WTC11 (cell line): ENCODE measurements around the gene ZNF283.

Experiments used
- FOXJ3 ChIP-seq: sonication (generic); formaldehyde crosslinking; IDR thresholded peaks from 2 replicates; pipeline ENCODE4 v1.9.0; 2021; ENCODE audit warnings: missing genetic modification reagents, mild to moderate bottlenecking, borderline replicate concordance
- NR3C1 ChIP-seq: sonication (generic); formaldehyde crosslinking; conservative IDR thresholded peaks from 2 replicates; pipeline ENCODE4 v1.8.1; 2023; ENCODE audit warnings: low read depth, mild to moderate bottlenecking, missing genetic modification reagents
- SMAD4 ChIP-seq: sonication (generic); formaldehyde crosslinking; IDR thresholded peaks from 2 replicates; pipeline ENCODE4 v1.8.0; 2022; ENCODE audit warnings: mild to moderate bottlenecking, missing genetic modification reagents
- SP1 ChIP-seq: sonication (generic); formaldehyde crosslinking; conservative IDR thresholded peaks from 2 replicates; pipeline ENCODE4 v1.8.1; 2022; ENCODE audit warnings: missing genetic modification reagents
- ZBTB21 ChIP-seq: sonication (generic); formaldehyde crosslinking; IDR thresholded peaks from 2 replicates; pipeline ENCODE4 v1.8.1; 2023; ENCODE audit warnings: mild to moderate bottlenecking, missing genetic modification reagents, borderline replicate concordance
- ZNF263 ChIP-seq: sonication (generic); formaldehyde crosslinking; IDR thresholded peaks from 2 replicates; pipeline ENCODE4 v1.8.1; 2022; ENCODE audit warnings: low read depth, mild to moderate bottlenecking, moderate library complexity, missing genetic modification reagents
- TF ChIP-seq, protein P1 (sequence below): fragments of 200-600 bp; IDR thresholded peaks from 2 replicates; pipeline ENCODE4 v1.8.0; 2022; ENCODE audit warnings: antibody characterized with exemption
- TF ChIP-seq, protein P2 (sequence below): sonication (generic); formaldehyde crosslinking; IDR thresholded peaks from 2 replicates; pipeline ENCODE4 v1.8.1; 2023; ENCODE audit warnings: mild to moderate bottlenecking, missing genetic modification reagents, borderline replicate concordance

DNA sequence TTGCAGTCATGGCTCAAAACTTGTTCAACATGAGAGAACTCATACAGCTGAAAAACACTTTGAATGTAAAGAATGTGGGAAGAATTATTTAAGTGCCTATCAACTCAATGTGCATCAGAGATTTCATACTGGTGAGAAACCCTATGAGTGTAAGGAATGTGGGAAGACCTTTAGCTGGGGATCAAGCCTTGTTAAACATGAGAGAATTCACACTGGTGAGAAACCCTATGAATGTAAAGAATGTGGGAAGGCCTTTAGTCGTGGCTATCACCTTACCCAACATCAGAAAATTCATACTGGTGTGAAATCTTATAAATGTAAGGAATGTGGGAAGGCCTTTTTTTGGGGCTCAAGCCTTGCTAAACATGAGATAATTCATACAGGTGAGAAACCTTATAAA is 20.1 kb downstream of the ZNF283 start:
- TF ChIP-seq ZNF263 (CRISPR knock-in tag), result no peak
- TF ChIP-seq, protein P1, sequence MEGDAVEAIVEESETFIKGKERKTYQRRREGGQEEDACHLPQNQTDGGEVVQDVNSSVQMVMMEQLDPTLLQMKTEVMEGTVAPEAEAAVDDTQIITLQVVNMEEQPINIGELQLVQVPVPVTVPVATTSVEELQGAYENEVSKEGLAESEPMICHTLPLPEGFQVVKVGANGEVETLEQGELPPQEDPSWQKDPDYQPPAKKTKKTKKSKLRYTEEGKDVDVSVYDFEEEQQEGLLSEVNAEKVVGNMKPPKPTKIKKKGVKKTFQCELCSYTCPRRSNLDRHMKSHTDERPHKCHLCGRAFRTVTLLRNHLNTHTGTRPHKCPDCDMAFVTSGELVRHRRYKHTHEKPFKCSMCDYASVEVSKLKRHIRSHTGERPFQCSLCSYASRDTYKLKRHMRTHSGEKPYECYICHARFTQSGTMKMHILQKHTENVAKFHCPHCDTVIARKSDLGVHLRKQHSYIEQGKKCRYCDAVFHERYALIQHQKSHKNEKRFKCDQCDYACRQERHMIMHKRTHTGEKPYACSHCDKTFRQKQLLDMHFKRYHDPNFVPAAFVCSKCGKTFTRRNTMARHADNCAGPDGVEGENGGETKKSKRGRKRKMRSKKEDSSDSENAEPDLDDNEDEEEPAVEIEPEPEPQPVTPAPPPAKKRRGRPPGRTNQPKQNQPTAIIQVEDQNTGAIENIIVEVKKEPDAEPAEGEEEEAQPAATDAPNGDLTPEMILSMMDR, result no peak
- TF ChIP-seq SMAD4 (CRISPR knock-in tag), result no peak
- no peak for TF ChIP-seq FOXJ3 (CRISPR knock-in tag)
- TF ChIP-seq SP1 (CRISPR knock-in tag), result no peak
- no peak for TF ChIP-seq NR3C1 (CRISPR knock-in tag)
- TF ChIP-seq, protein P2, sequence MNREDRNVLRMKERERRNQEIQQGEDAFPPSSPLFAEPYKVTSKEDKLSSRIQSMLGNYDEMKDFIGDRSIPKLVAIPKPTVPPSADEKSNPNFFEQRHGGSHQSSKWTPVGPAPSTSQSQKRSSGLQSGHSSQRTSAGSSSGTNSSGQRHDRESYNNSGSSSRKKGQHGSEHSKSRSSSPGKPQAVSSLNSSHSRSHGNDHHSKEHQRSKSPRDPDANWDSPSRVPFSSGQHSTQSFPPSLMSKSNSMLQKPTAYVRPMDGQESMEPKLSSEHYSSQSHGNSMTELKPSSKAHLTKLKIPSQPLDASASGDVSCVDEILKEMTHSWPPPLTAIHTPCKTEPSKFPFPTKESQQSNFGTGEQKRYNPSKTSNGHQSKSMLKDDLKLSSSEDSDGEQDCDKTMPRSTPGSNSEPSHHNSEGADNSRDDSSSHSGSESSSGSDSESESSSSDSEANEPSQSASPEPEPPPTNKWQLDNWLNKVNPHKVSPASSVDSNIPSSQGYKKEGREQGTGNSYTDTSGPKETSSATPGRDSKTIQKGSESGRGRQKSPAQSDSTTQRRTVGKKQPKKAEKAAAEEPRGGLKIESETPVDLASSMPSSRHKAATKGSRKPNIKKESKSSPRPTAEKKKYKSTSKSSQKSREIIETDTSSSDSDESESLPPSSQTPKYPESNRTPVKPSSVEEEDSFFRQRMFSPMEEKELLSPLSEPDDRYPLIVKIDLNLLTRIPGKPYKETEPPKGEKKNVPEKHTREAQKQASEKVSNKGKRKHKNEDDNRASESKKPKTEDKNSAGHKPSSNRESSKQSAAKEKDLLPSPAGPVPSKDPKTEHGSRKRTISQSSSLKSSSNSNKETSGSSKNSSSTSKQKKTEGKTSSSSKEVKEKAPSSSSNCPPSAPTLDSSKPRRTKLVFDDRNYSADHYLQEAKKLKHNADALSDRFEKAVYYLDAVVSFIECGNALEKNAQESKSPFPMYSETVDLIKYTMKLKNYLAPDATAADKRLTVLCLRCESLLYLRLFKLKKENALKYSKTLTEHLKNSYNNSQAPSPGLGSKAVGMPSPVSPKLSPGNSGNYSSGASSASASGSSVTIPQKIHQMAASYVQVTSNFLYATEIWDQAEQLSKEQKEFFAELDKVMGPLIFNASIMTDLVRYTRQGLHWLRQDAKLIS (CRISPR knock-in tag), result no peak
- no peak for TF ChIP-seq ZBTB21 (CRISPR knock-in tag)
